Aorta (tissue), 5 donors: Measurements from ENCODE around the gene SMAD9. TPM values are rescaled to one million over a fixed set of nuclear protein-coding genes. Genes with fewer than 3 reads are reported as not detected.

Source experiments
- ATAC-seq: fragments of 200-7000 bp; cut with Tn5 transposase; one replicate; pipeline ENCODE4 v1.9.1; 2022; ENCODE audit warnings: moderate library complexity; ENCODE audit not compliant: low FRiP score
- DNase-seq, 2 donors: peaks; one replicate each; pipeline ENCODE4 v3.0.0-alpha.2; 2020
- H3K27ac ChIP-seq, 2 donors: one replicate each; pipeline ENCODE4 v1.5.1; 2013; ENCODE audit warnings: low read length in 2 of 2, mild to moderate bottlenecking in 2 of 2, moderate library complexity in 2 of 2, control low read depth in 1 of 2, inconsistent platforms in 1 of 2, low read depth in 1 of 2
- H3K27me3 ChIP-seq, 2 donors: one replicate each; pipeline ENCODE4 v1.6.1; 2013; ENCODE audit warnings: control low read depth in 1 of 2, low read length in 1 of 2, mild to moderate bottlenecking in 1 of 2, moderate library complexity in 1 of 2; ENCODE audit not compliant: insufficient read depth in 2 of 2, control insufficient read depth in 1 of 2
- H3K36me3 ChIP-seq, 2 donors: one replicate each; pipeline ENCODE4 v1.6.1; 2013; ENCODE audit warnings: control low read depth in 1 of 2, low read length in 1 of 2, mild to moderate bottlenecking in 1 of 2; ENCODE audit not compliant: insufficient read depth in 2 of 2, control insufficient read depth in 1 of 2
- H3K4me1 ChIP-seq, 2 donors: one replicate each; pipeline ENCODE4 v1.6.1; 2013; ENCODE audit warnings: low read length in 2 of 2, control low read depth in 1 of 2, mild to moderate bottlenecking in 1 of 2, moderate library complexity in 1 of 2; ENCODE audit not compliant: insufficient read depth in 2 of 2, control insufficient read depth in 1 of 2
- H3K4me3 ChIP-seq, 2 donors: one replicate each; pipeline ENCODE4 v1.5.1; 2013; ENCODE audit warnings: low read length in 2 of 2, control low read depth in 1 of 2, mild to moderate bottlenecking in 1 of 2
- H3K9me3 ChIP-seq: one replicate; pipeline ENCODE4 v1.6.1; 2013; ENCODE audit warnings: mild to moderate bottlenecking, low read length; ENCODE audit not compliant: control insufficient read depth
- WGBS, 2 donors: extraction: QIAGEN DNeasy Blood & Tissue Kit; methylation state at CpG; one replicate each; pipeline ENCODE4 v1.1.7; 2013; 5-methylcytosine and 5-hydroxymethylcytosine counted together
- intact Hi-C, 2 donors: fragments of 100-400 bp; cut with DNase I; formaldehyde crosslinking; loops; one replicate each; pipeline versions ENCODE4 v1.14.2 to v1.15.0; 2022
- polyA plus RNA-seq, 2 donors: library from polyadenylated mRNA; stranded (reverse); fragments of 200-250 nt; gene quantifications; one replicate each; pipeline ENCODE4 v1.2.3, GENCODE V29; 2013
- total RNA-seq, 2 donors: library from RNA; stranded (reverse); fragmentation: NEBNext Ultra II Directional; extraction: Animal tissue kit (Norgen Biotek cat#: 25700); gene quantifications; one replicate each; pipeline ENCODE4 v1.2.1, GENCODE V29; 2021
- donor health status: healthy with polysubstance abuse.
- donor health status: Bipolar disorder and iron deficiency.
- donor health status: DM: no; HTN: no; CAD: no.
- donor health status: DM: no; HTN: no; CAD: no.
- donor health status: DM: yes; HTN: yes; CAD: no.

Gene SMAD9
- total and polyA plus RNA-seq, 4 donors = 8.3 to 50.8 (median 30.8) TPM

- ATAC-seq = no peak
- no peaks in the 10 kb centered on the region for H3K27me3 ChIP-seq
- no peak overlapping the region for H3K4me3 ChIP-seq
- H3K4me1 ChIP-seq = peaks cover 2 to 5% of the 10 kb centered on the region in 2 donors
- H3K36me3 ChIP-seq = peaks cover 0 to 1% of the 10 kb centered on the region in 2 donors
- no peak for DNase-seq
- WGBS, 2 donors = 89 to 91% methylated on average over 6 of the region's 6 CpGs
- no peaks in the 10 kb centered on the region for H3K9me3 ChIP-seq
- no peak overlapping the region for H3K27ac ChIP-seq
- intact Hi-C loops = loop anchor here in 1 of 2 donors (5.0 kb wide), 2 partner anchors 44 to 51 kb away; no protein-coding TSS in a partner anchor
Observed at GRCh38 chr13:36915896-36916640, 4.0 kb downstream of the SMAD9 start.

- H3K27ac ChIP-seq = peak overlapping the region in 1 of 2 donors; percentile 25
- ATAC-seq = no peak
- intact Hi-C loops = loop anchor here in 1 of 2 donors (5.0 kb wide), 2 partner anchors 43 to 52 kb away; no protein-coding TSS in a partner anchor
- no peaks in the 10 kb centered on the region for H3K27me3 ChIP-seq
- no peaks in the 10 kb centered on the region for H3K9me3 ChIP-seq
- WGBS, 2 donors = 29 to 40% methylated on average over 5 of the region's 5 CpGs
- no peak overlapping the region for H3K4me3 ChIP-seq
- peaks cover 0 to 5% of the 10 kb centered on the region in 2 donors for H3K4me1 ChIP-seq
- no peak for DNase-seq
- H3K36me3 ChIP-seq = peaks cover 0 to 1% of the 10 kb centered on the region in 2 donors
Observed at GRCh38 chr13:36915106-36915505, 4.9 kb downstream of the SMAD9 start.

GRCh38 chr13:36914648-36915047 is 5.4 kb downstream of the SMAD9 start:
- no peaks in the 10 kb centered on the region for H3K9me3 ChIP-seq
- 21 to 28% methylated on average over 4 of the region's 4 CpGs for WGBS, 2 donors
- peaks cover 0 to 5% of the 10 kb centered on the region in 2 donors for H3K4me1 ChIP-seq
- intact Hi-C loops = loop anchor here in 1 of 2 donors (5.0 kb wide), 2 partner anchors 42 to 53 kb away; no protein-coding TSS in a partner anchor
- no peak for DNase-seq
- peaks cover 0 to 1% of the 10 kb centered on the region in 2 donors for H3K36me3 ChIP-seq
- no peak for ATAC-seq
- no peak overlapping the region for H3K27ac ChIP-seq
- no peak overlapping the region for H3K4me3 ChIP-seq
- no peaks in the 10 kb centered on the region for H3K27me3 ChIP-seq

DNA sequence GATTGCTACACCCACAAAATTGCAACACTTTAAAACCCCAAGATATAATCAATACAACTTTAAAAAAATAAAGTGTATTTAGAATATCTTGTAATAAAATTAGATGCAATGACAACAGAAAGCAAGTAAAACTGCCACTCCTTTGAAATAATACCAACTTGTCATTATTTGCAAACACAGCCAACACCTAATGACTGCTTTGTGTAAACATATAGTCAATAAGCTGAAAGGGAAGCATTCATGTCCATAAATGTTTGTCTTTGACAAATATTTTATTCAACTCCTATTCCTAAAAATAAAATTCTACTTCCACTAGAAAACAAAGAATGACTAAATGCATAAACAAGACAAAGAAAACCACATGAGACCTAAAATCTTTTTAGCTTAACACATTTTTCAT is 6.6 kb downstream of the SMAD9 start:
- DNase-seq (no peak), ATAC-seq (no peak)
- intact Hi-C loops = no loop called here
- Histone ChIP-seq H3K36me3 (peaks cover 0 to 1% of the 10 kb centered on the region in 2 donors), H3K27me3 (no peaks in the 10 kb centered on the region), H3K27ac (no peak overlapping the region), H3K4me3 (no peak overlapping the region), H3K9me3 (no peaks in the 10 kb centered on the region), H3K4me1 (peaks cover 0 to 5% of the 10 kb centered on the region in 2 donors)

DNA sequence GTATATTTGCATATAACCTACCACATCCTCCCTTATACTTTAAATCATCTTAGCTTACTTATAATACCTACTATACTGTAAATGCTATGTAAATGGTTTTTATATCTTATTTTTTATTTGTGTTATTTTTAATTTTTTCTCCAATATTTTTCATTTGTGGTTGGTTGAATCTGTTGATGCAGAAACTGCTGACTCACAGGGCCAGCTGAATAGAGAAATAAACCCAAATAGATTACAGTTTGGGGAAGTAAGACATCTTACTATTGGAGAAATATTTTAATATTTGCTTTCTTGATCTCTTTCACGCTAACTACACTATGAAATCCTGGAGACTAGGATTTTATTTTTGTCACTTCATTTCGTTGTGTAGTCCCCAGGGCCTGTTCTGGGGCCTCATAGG is 7.1 kb downstream of the SMAD9 start:
- ATAC-seq = no peak
- Histone ChIP-seq H3K4me1 (peaks cover 0 to 5% of the 10 kb centered on the region in 2 donors), H3K36me3 (peaks cover 0 to 1% of the 10 kb centered on the region in 2 donors), H3K4me3 (no peak overlapping the region), H3K27ac (no peak overlapping the region), H3K9me3 (no peaks in the 10 kb centered on the region), H3K27me3 (no peaks in the 10 kb centered on the region)
- intact Hi-C loops = no loop called here
- 61 to 66% methylated on average over 2 of the region's 2 CpGs for WGBS, 2 donors
- DNase-seq = no peak

DNA sequence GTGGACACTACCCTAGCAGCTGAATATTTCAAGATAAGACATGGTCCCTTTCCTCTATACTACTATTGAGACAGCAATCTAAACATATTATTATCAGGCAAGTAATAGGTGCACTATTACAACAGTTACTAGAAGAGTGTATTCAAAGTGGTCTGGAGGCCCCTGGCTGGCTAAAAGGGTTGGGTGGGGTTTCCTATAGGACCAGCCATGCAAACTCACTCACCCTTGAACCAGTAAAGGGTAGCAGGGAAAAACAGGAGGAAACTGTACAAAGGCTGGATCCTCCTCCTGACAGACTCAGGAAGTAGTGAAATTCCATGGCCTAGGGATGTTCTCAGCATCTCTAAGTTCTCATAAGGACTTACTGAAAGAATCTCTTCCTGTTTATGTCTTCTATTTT is 7.7 kb downstream of the SMAD9 start:
- no peak overlapping the region for H3K27ac ChIP-seq
- DNase-seq (no peak), ATAC-seq (no peak)
- H3K27me3 ChIP-seq = no peaks in the 10 kb centered on the region
- H3K9me3 ChIP-seq = no peaks in the 10 kb centered on the region
- H3K36me3 ChIP-seq = peaks cover 0 to 1% of the 10 kb centered on the region in 2 donors
- no peak overlapping the region for H3K4me3 ChIP-seq
- peaks cover 0 to 5% of the 10 kb centered on the region in 2 donors for H3K4me1 ChIP-seq
- intact Hi-C loops = no loop called here

- intact Hi-C loops = no loop called here
- peaks cover 0 to 2% of the 10 kb centered on the region in 2 donors for H3K4me1 ChIP-seq
Observed at GRCh38 chr13:36910545-36910944, 9.5 kb downstream of the SMAD9 start.

GRCh38 chr13:36907821-36908220 is 12.2 kb downstream of the SMAD9 start:
- H3K9me3 ChIP-seq = no peaks in the 10 kb centered on the region
- H3K4me3 ChIP-seq = no peak overlapping the region
- intact Hi-C loops = no loop called here
- ATAC-seq (no peak), DNase-seq (no peak)
- peaks cover 0 to 2% of the 10 kb centered on the region in 2 donors for H3K36me3 ChIP-seq
- 81 to 88% methylated on average over 2 of the region's 2 CpGs for WGBS, 2 donors
- no peaks in the 10 kb centered on the region for H3K27me3 ChIP-seq
- no peaks in the 10 kb centered on the region for H3K4me1 ChIP-seq
- no peak overlapping the region for H3K27ac ChIP-seq

More at GRCh38 chr13:36910545-36910944, 9.5 kb downstream of the SMAD9 start:
- H3K4me3 ChIP-seq = no peak overlapping the region
- H3K27me3 ChIP-seq = no peaks in the 10 kb centered on the region
- no peak overlapping the region for H3K27ac ChIP-seq
- WGBS, 2 donors = 93 to 94% methylated on average over 1 of the region's 1 CpG
- ATAC-seq = no peak
- peaks cover 0 to 2% of the 10 kb centered on the region in 2 donors for H3K36me3 ChIP-seq
- DNase-seq = no peak
- no peaks in the 10 kb centered on the region for H3K9me3 ChIP-seq

DNA sequence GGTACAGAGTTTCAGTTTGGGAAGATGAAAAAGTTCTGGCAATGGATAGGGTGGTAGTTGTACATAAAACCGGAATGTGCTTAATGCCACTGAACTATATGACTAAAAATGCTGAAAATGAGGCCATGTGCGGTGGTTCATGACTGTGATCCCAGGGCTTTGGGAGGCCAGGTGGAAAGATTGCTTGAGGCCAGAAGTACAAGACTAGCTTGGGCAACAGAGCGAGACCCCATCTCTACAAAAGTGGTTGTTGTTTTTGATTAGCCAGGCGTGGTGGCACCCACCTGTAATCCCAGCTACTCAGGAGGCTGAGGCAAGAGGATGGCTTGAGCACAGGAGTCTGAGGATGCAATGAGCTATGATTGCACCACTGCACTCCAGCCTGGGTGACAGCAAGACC is 12.8 kb downstream of the SMAD9 start:
- Histone ChIP-seq H3K27me3 (no peaks in the 10 kb centered on the region), H3K36me3 (peaks cover 0 to 2% of the 10 kb centered on the region in 2 donors), H3K4me1 (no peaks in the 10 kb centered on the region), H3K4me3 (no peak overlapping the region), H3K9me3 (no peaks in the 10 kb centered on the region), H3K27ac (no peak overlapping the region)
- 97 to 98% methylated on average over 4 of the region's 4 CpGs for WGBS, 2 donors
- intact Hi-C loops = no loop called here
- ATAC-seq = no peak
- DNase-seq = no peak
